VCaP (cell line): Measurements from ENCODE around the gene RGS17.

Experiments
- H3K27ac ChIP-seq: fragments of 450-650 bp; 2 replicates; pipeline ENCODE4 v1.5.1; 2017
- TF ChIP-seq, protein P1 (sequence below): fragments of 450-650 bp; conservative IDR thresholded peaks from 2 replicates; pipeline ENCODE4 v1.5.1; 2017; ENCODE audit warnings: mild to moderate bottlenecking, moderate library complexity

RGS17 gene

DNA sequence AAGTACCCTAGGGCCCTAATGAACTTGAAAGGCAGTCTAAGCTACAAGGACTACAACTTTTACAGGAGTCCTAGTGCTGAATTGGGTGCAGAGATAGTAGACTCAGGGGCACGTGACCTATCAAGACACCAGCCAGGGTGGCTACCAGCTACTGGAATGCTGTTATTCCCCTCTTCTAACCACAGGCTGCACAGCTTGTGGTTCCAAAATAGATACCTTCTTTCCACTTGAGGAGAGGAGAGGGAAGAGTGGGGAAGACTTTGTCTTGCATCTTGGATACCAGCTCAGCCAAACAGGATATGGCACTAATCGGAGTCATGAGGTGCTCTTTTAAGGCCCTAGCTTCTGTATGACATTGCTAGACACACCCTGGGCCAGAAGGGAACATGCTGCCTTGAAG is 68.6 kb downstream of the RGS17 start:
- no peak overlapping the region for H3K27ac ChIP-seq
- TF ChIP-seq, protein P1, sequence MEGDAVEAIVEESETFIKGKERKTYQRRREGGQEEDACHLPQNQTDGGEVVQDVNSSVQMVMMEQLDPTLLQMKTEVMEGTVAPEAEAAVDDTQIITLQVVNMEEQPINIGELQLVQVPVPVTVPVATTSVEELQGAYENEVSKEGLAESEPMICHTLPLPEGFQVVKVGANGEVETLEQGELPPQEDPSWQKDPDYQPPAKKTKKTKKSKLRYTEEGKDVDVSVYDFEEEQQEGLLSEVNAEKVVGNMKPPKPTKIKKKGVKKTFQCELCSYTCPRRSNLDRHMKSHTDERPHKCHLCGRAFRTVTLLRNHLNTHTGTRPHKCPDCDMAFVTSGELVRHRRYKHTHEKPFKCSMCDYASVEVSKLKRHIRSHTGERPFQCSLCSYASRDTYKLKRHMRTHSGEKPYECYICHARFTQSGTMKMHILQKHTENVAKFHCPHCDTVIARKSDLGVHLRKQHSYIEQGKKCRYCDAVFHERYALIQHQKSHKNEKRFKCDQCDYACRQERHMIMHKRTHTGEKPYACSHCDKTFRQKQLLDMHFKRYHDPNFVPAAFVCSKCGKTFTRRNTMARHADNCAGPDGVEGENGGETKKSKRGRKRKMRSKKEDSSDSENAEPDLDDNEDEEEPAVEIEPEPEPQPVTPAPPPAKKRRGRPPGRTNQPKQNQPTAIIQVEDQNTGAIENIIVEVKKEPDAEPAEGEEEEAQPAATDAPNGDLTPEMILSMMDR, result no peak

DNA sequence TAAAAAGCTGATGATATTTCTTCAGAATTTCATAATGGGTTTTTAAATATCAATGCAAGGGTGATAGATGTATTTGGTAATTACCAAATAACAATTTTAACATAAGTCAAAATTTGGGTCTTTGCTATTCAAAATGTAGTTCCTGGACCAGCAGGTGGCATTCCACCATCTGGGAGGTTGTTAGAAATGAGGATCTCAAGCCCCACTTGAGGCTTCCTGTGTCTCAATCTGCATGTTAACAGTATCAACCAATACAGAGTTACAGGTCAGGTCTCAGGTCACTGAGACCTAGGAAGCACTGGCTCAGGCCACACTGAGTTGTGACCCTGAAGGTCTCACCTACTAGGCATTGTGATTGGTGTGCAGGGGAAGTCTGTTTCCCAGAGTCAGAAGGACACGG is 71.3 kb downstream of the RGS17 start:
- H3K27ac ChIP-seq, result peak overlapping the region; percentile 40
- TF ChIP-seq, protein P1, result no peak; the same call in 1 of the 2 replicates

DNA sequence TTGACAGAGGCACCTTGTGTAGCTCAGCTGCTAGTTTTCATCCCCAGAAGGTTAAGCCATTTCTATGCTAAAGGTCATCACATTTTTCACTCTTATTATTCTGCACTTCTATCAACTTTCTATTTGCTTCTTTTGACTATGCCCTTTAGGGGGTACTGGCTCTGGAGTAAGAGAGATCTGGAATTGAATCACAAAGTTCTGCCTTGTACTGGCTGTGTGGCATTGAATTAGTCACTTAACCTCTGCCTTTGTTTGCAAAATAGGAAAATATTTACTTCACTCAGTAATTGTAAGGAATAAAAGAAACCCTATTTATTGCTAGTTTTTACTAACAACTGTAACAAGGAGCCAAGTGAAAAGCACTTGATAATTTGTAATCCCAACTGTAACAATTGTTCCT is 71.8 kb downstream of the RGS17 start:
- TF ChIP-seq, protein P1, result no peak

DNA sequence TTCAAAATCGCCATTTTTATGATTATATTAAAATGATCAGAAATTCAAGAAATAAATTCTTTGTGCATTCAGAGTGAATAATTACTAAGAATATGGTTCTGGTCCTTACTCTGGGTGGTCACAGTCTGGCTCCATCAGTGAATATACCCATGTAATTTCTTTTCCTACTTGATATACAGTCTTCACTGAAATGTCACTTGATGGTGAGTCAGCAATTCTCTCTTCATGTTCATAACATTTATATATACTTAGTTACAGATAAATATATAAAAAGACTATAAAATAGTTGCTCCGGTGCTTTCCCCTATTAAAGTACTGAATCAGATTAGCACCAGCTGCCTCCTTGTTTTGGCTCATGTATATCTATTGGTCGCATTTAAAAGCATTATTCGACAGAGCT is 72.2 kb downstream of the RGS17 start:
- TF ChIP-seq, protein P1, result no peak
- peak overlapping the region; percentile 40 for H3K27ac ChIP-seq

More for the DNA sequence above, 71.8 kb downstream of the RGS17 start:
- peak overlapping the region; percentile 40 for H3K27ac ChIP-seq

DNA sequence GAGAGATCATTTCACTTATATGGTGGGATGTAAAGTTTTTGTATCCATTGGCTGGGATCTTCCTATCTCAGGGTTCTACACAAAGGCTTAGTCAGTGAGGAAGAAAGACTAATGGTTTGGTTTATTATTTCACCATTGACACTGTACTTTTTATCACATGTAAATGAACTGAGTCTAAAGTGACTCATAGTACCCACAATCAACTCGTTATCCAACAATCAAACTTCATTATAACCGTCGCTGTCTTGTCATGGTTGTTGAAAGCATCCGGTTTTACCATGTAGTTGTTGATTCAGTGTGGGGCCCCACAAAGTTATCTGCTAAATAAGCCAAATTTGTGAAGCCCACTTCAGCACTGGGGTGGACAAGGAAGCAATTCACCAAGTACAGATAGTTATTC is 72.8 kb downstream of the RGS17 start:
- H3K27ac ChIP-seq, result peak overlapping the region; percentile 40

DNA sequence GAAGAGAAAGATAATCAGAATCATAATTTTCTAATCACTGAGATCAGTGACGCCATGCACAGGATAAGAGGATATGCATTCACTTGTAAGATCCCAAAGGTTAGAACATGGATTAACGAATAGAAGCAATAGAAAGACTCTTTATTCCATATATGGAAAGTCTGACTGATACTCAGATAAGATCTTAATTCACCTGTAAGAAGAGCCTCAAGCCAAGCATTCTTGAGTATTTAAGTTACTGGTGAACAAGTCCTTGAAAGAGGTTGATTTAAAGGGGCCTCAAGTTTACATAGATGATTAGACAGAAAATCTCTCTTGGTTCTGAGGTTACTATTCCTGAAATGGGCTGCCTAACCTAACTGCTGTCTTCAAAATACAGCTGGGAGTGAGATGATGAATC is 74.8 kb downstream of the RGS17 start:
- no peak overlapping the region for H3K27ac ChIP-seq
- TF ChIP-seq, protein P1, result no peak

More for the DNA sequence above, 72.8 kb downstream of the RGS17 start:
- TF ChIP-seq, protein P1, result no peak

DNA sequence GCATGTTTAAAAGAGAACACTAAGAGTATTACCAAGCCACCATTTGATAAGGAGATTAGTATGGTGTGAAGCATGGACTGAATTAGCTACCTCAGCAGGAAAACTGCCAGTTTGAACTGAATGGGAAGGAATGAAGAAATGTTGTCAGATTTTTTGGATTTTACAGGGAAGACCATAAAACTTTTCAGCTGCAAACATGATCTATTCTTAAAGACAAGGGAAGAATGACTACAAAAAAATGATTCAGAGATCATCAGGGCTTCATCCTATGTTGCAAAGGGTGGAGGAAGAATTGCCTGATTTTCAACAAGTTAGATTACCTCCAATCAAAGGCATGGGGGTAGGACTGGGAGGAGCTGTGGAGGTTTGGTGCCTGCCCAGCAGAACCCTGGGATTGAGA is 79.3 kb downstream of the RGS17 start:
- TF ChIP-seq, protein P1, result no peak
- no peak overlapping the region for H3K27ac ChIP-seq

DNA sequence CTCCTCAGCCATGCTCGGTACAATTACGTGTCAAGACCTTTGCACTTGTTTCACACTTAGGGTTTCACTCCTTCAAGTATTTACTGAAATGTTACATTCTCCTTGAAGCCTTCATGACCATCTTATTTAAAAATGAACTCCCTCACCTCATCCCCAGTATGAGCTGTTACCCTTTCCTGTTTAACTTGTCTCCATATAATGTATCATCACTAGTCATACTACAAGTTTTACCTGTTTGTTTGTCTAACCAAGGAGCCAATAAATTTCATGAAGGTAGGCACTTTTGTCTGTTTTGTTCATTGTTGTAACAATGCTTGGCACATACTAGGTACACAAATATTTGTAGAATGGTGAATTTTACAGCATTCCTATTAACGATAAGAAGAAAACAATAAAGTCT is 82.5 kb downstream of the RGS17 start:
- no peak overlapping the region for H3K27ac ChIP-seq
- TF ChIP-seq, protein P1, result no peak
